HG03025 (cell line): Measurements from ENCODE around the gene SPEM1.

Experiments
- ATAC-seq: cut with Tn5 transposase; IDR thresholded peaks from one replicate; pipeline ENCODE4 v1.9.1; 2021; ENCODE audit warnings: mild to moderate bottlenecking, moderate library complexity; ENCODE audit not compliant: unreplicated experiment, low FRiP score

Gene SPEM1, protein sequence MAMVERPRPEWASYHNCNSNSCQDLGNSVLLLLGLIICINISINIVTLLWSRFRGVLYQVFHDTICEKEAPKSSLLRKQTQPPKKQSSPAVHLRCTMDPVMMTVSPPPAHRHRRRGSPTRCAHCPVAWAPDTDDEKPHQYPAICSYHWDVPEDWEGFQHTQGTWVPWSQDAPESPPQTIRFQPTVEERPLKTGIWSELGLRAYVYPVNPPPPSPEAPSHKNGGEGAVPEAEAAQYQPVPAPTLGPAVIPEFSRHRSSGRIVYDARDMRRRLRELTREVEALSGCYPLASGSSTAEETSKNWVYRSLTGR

DNA sequence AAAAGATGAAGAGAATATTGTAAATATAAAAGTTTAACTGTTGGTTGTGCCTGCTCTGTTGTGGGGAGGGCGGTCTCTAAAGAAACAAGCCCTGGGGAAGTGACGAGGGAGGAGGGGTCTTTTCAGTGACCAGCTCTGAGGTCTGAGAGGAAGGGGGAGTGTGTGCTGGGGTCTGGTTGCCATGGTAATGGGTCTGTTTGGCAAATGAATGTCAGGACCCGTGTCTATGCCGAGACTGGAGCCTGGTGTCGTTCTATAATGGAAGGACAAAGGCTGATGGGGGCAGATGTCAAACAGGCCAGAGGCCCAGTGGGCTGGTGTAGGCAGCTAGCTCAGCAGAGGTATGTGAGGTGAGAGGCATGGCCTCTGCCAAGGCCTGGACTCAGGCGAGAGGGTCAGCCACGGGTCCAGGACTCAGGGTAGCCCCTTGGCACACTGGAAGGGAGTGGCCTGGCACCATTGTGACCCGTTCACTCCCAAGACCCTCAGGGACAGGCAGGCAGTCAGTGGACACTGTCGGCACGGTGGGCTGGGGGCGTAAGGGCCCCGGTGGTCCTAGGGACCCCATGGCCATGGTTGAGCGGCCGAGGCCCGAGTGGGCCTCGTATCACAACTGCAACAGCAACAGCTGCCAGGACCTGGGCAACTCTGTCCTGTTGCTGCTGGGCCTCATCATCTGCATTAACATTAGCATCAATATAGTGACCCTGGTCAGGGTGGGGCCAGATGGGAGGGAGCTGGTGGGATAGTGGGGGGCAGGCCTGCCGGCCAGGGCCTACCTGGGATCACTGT is at the start of gene SPEM1:
SPEM1 (plus strand) TSS at position 506 of the 792 bp plus-strand sequence; CDS start at position 567, 61 bp downstream.
- ATAC-seq: no peak

- no peak for ATAC-seq
Observed at GRCh38 chr17:7370853-7371252, 49.3 kb upstream of the SPEM1 start.

- no peak for ATAC-seq
Observed at GRCh38 chr17:7374353-7374752, 45.8 kb upstream of the SPEM1 start.

GRCh38 chr17:7379134-7379533 is 41.0 kb upstream of the SPEM1 start:
- no peak for ATAC-seq

DNA sequence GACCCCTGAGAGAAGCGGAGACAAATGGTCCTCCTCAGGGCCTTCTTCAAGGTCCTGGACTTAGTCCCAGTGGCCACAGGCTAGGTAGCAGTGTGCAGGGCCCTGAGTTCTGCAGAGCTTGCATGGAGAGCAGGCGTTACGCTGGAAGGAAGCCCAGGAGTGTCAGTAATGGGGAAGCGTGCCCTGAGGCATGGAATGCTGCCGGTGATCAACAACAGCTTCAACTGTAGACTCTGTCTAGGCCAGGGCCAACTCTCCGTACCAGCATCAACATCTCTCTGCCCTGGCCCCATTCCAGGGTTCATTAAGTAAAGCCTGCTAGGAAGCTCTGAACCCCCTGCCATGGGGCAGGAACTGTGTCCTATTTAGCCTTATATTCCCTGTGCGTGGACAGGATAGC is 39.8 kb upstream of the SPEM1 start:
- no peak for ATAC-seq

DNA sequence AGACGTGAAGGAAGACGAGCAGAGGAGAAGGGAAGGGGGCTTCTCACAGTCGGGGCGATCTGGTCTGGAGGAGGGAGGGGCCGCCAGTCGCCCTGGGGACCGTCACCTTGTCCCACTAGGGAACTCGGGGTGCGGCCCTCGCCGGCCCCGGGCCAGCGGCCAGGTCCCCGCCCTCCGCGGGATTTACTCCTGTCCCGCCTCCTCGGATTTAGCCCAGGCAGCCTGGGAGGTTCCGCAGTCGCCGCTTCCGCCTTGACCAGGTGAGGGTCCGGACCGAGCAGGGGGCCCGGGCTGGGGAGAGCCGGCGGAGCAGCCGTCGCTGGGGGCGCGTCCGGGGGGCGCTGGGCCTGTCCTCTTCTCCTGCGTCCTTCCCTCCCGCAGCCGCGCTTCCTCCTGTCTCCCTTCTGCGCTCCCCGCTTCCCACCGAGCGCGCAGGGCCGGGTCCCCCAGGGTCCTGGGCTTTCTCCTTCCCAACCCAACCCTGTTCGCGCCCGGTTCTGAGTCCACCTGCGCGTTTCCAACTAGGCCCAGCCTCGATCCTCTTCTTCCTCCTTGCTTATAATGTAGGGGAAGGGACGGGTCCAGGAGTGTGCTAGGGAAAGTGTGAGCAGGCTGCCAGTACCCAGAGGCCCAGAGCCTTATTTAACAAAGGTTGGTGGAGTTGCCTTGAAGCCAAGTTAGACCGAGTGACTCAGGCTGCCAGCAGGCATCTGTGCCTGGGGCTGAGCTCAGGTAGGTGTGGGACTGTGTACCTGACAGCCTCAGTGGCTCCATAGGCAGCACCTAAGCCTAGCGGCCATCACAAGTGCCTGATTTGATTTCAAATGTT is 39.1 kb upstream of the SPEM1 start, which contains the start of gene TNK1:
TNK1 (plus strand) TSS at position 235 of the 829 bp plus-strand sequence. CDS start 1,838 bp downstream, outside the sequence.
- no peak for ATAC-seq

- ATAC-seq: no peak
Observed at GRCh38 chr17:7382901-7383300, 37.2 kb upstream of the SPEM1 start.

- ATAC-seq: no peak
Observed at GRCh38 chr17:7383371-7383741, 36.8 kb upstream of the SPEM1 start.

DNA sequence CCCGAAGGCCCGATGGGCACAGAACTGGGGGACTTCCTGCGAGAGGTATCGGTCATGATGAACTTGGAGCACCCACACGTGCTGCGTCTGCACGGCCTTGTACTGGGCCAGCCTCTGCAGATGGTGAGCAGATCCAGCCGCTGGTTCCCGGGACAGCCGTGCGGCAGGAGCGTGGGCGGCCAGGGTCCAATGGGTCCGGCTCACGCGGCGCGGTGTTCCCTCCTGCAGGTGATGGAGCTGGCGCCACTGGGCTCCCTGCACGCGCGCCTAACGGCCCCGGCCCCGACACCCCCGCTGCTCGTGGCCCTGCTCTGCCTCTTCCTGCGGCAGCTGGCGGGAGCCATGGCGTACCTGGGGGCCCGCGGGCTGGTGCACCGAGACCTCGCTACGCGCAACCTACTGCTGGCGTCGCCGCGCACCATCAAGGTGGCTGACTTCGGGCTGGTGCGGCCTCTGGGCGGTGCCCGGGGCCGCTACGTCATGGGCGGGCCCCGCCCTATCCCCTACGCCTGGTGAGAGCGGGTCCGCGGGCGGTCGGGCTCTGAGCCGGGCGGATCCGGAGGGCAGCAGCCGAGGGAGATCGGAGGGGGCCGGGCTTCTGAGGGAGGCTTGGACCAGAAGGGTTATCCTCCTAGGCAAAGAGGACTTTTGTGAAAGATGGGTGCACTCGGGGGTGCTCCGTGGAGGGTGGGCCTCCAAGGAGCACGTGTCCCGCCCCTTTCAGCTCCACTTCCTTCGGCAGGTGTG is 36.2 kb upstream of the SPEM1 start:
- no peak for ATAC-seq

GRCh38 chr17:7384489-7385081 is 35.5 kb upstream of the SPEM1 start:
- ATAC-seq: no peak

GRCh38 chr17:7388856-7389255 is 31.3 kb upstream of the SPEM1 start:
- no peak for ATAC-seq

DNA sequence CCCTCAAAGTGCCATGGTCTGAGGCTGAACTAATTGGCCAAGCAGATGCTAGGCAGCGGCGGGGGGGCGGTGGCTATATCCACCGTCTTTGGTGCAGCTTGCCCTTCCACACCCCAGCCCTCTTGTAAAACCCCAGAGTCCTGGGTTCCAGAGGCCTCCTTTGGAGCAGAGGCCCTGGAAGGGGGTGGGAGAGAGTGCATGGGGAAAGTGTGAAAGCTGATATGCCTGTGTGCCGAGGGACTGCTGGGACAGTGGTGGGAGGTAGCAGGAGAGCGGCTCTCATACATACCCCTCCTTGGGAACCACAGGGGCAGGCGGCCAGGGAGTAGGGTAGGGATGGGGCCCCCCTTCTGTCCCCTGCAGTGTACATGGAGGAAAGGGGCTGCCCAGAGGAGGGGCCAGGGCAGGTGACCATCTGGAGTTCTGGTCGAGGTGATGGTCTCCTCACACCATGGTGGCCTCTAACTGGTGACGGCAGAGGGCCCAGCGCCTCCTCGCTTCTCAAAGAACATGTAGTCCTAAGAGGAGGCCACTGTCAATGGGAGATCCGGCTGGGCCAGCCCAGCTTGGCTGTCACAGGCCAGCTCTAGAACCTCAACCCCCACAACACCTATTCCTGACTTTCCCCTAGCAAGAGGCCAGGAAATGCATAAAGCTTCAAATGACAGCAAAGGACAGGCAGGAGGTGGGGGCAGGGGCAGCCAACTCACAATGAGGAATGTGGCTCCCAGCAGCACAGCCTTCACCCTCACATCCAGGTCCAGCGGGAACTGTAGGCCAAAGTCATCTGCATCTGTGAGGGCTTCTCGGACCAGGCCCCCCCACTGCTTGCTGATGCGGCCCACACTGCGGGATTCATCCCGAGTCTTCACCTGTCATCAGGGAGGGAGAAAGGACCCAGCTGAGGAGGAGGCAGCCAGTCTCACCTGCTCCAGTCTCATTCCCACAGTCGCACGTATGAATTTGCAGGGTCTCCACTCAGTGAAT is 29.9 kb upstream of the SPEM1 start:
- no peak for ATAC-seq

DNA sequence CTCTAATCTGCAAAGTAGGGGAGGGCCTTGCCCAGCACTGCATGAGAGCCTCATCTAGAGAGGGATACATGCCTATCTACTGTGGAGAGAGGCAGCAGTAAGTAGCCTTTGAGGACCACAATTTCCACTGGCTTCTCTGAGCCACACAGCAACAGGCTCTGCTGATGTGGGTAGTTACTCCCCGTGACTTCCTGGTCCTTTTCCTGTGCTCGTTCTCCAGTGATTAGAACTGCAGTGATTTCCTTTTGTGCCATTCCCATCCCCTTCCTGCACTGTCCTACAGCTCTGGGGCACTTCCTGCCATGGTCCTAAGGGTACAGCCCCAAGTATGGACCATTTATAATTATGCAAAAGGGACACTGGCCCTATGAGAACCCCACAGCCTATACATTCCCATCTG is 28.8 kb upstream of the SPEM1 start:
- no peak for ATAC-seq

DNA sequence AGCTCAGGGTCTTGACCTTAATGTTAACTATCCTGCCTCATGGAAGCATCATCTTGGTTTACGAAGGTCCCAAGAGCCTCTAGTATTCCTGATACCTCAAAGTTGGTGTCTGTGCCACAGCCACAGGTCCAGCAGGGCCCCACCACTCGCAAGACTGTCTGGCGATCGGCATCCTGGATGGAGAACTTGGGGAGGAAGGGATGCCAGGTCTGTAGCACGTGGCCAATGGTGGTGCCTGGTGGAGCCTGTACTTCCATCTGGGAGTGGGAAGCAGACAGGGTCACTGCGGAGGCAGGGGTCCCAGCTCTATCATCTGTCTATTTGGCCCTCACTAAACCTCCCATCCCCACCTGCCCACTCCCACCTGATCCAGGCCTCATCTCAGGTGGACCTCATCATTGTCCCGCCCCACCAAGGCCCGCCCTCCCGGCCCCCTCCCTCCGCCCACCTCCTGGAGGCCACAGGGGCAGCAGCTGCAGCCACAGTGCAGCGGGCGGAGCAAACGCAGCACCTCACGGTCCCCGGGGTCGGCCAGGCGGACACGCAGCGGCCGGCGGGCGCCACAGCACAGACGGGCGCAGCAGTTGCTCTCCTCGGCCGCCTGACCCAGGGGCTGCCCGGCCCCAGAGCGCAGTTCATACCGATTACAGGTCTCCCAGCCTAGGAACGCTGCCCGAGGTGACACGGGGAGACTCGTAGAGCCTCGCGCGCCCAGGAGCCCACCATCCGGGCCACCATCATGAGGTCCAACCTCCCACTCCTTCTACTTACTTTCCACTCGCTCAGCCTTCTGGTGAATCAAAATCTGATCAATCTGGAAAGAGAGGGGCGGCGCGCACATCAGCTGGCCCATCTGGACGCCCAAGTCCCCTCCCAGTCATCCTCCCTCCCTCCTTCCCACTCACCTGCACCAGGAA is 27.2 kb upstream of the SPEM1 start:
- no peak for ATAC-seq

DNA sequence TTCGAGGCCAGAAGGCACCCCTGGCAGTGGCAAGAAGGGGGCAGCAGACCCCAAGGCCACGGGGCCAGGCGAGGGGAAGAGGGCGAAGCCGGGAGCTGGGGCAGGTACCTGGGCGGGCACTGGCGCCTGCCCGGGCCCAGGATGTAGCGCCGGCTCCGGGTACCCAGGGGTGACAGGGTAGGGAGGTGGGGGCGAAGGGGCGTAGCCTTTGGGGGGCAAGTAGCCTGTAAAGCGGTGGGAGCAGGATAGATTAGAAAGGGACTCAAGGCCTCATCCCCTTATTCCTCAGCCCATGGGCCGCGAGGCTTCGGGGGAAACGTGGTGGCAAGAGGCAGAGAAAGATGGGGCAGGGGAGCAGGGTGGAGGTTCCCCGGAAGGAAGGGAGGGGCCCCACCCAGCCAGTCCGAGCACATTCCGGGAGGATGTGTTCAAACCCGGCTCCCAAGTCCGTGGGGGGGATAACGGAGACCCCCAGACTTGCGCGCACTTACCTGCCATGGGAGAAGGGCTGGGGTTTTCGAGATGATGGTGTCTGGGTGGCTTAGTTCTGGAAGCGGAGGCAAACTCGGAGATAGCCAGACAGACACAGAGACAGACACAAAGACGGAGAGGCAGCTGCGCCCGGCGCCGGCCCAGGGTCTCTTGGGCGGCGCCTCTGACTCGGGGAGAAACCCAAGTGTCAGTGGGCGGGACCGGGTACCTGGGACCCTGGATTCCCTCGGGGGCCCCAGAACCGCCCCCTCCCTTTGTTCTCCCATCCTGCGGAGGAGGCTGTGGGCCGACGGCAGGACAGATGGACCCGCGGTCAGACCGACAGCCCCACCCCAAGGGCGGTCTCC is 26.3 kb upstream of the SPEM1 start:
- peak; percentile 33 for ATAC-seq

GRCh38 chr17:7394452-7395191 is 25.5 kb upstream of the SPEM1 start, which contains the start of gene PLSCR3:
TSS of gene PLSCR3 (minus strand) at chr17:7394525. CDS start at chr17:7394110, 415 bp downstream.
- ATAC-seq: peak; percentile 59
